ENCODE results near the gene AFF3. TPM values are rescaled to one million over a fixed set of nuclear protein-coding genes. Genes with fewer than 3 reads are reported as not detected.

The AFF3 gene
- total and polyA plus RNA-seq, 2 experiments from 2014 or later, result 7.3 to 7.8 TPM

- TF ChIP-seq EZH2phosphoT487 (IDR thresholded peaks at IDR 0.05; ENCODE audit: low read depth, severe bottlenecking, unreplicated experiment) (no peak), CTCF (IDR thresholded peaks at IDR 0.05; ENCODE audit: poor library complexity) (no peak), EZH2 (IDR thresholded peaks at IDR 0.05; ENCODE audit: borderline replicate concordance) (no peak)
- H3K36me3 ChIP-seq (replicated peaks; ENCODE audit: insufficient read depth, low read depth), result no peaks in the 10 kb centered on the region
- H3K9me2 ChIP-seq (replicated peaks; ENCODE audit: insufficient read depth), result no peaks in the 10 kb centered on the region
- no peaks in the 10 kb centered on the region for H3K27me3 ChIP-seq
- no peak overlapping the region for H3K4me3 ChIP-seq
- no peaks in the 10 kb centered on the region for H3K79me2 ChIP-seq
- 88% methylated on average over 8 of the region's 9 CpGs for WGBS (ENCODE audit: low lambda C conversion rate, missing lambda C conversion rate)
- H3K4me2 ChIP-seq, result no peak overlapping the region
- DNase-seq (ENCODE audit: low spot score), result no peak
- H3K27ac ChIP-seq, result no peak overlapping the region
- no peaks in the 10 kb centered on the region for H3K9me3 ChIP-seq (ENCODE audit: low read depth)
- H4K20me1 ChIP-seq (ENCODE audit: insufficient read depth, poor library complexity, severe bottlenecking), result no peaks in the 10 kb centered on the region
- H3K4me1 ChIP-seq (ENCODE audit: insufficient read depth), result no peaks in the 10 kb centered on the region
- H2AFZ ChIP-seq, result no peak overlapping the region
These were observed 97.4 kb downstream of the AFF3 start for GRCh38 chr2:100045000-100045399.

- no peak overlapping the region for H3K27ac ChIP-seq
- no peaks in the 10 kb centered on the region for H3K27me3 ChIP-seq
- no peak overlapping the region for H2AFZ ChIP-seq
- H4K20me1 ChIP-seq (ENCODE audit: insufficient read depth, poor library complexity, severe bottlenecking), result no peaks in the 10 kb centered on the region
- no peaks in the 10 kb centered on the region for H3K9me2 ChIP-seq (replicated peaks; ENCODE audit: insufficient read depth)
- no peak overlapping the region for H3K4me3 ChIP-seq
- WGBS (ENCODE audit: low lambda C conversion rate, missing lambda C conversion rate), result 91% methylated on average over 8 of the region's 8 CpGs
- TF ChIP-seq EZH2phosphoT487 (IDR thresholded peaks at IDR 0.05; ENCODE audit: low read depth, severe bottlenecking, unreplicated experiment) (no peak), CTCF (IDR thresholded peaks at IDR 0.05; ENCODE audit: poor library complexity) (no peak), EZH2 (IDR thresholded peaks at IDR 0.05; ENCODE audit: borderline replicate concordance) (no peak)
- H3K4me1 ChIP-seq (ENCODE audit: insufficient read depth), result no peaks in the 10 kb centered on the region
- no peaks in the 10 kb centered on the region for H3K79me2 ChIP-seq
- H3K4me2 ChIP-seq, result no peak overlapping the region
- DNase-seq (ENCODE audit: low spot score), result no peak
- no peaks in the 10 kb centered on the region for H3K9me3 ChIP-seq (ENCODE audit: low read depth)
- no peaks in the 10 kb centered on the region for H3K36me3 ChIP-seq (replicated peaks; ENCODE audit: insufficient read depth, low read depth)
These were observed 98.5 kb downstream of the AFF3 start for GRCh38 chr2:100043891-100044255.

- DNase-seq (ENCODE audit: low spot score), result no peak
- Histone ChIP-seq H3K36me3 (replicated peaks; ENCODE audit: insufficient read depth, low read depth) (no peaks in the 10 kb centered on the region), H3K79me2 (no peaks in the 10 kb centered on the region), H3K4me2 (no peak overlapping the region), H3K4me1 (ENCODE audit: insufficient read depth) (no peaks in the 10 kb centered on the region), H3K9me2 (replicated peaks; ENCODE audit: insufficient read depth) (no peaks in the 10 kb centered on the region), H3K9me3 (ENCODE audit: low read depth) (no peaks in the 10 kb centered on the region), H3K27ac (no peak overlapping the region), H3K4me3 (no peak overlapping the region), H2AFZ (no peak overlapping the region), H4K20me1 (ENCODE audit: insufficient read depth, poor library complexity, severe bottlenecking) (no peaks in the 10 kb centered on the region), H3K27me3 (no peaks in the 10 kb centered on the region)
- 92% methylated on average over 7 of the region's 7 CpGs for WGBS (ENCODE audit: low lambda C conversion rate, missing lambda C conversion rate)
- TF ChIP-seq CTCF (IDR thresholded peaks at IDR 0.05; ENCODE audit: poor library complexity), result no peak
These were observed 99.1 kb downstream of the AFF3 start for GRCh38 chr2:100043081-100043890.

Measured in hepatocyte (in vitro differentiated cells).